ENCODE data around the gene OGDH.

Gene OGDH

GRCh38 chr7:44618045-44618444 lies 11.6 kb downstream of the OGDH start:
- H3K4me3 ChIP-seq (ENCODE audit: low read depth, low read length) = no peak overlapping the region
- TF ChIP-seq CTCF (IDR thresholded peaks at IDR 0.05; ENCODE audit: low read depth, low read length, missing control alignments) = no peak
- DNase-seq (ENCODE audit: low read depth) = no peak

- no peak for DNase-seq (ENCODE audit: low read depth)
- no peak for TF ChIP-seq CTCF (IDR thresholded peaks at IDR 0.05; ENCODE audit: low read depth, low read length, missing control alignments)
- H3K4me3 ChIP-seq (ENCODE audit: low read depth, low read length) = no peak overlapping the region
Measured at GRCh38 chr7:44618753-44619152, 12.3 kb downstream of the OGDH start.

- no peak overlapping the region for H3K4me3 ChIP-seq (ENCODE audit: low read depth, low read length)
- no peak for TF ChIP-seq CTCF (IDR thresholded peaks at IDR 0.05; ENCODE audit: low read depth, low read length, missing control alignments)
- no peak for DNase-seq (ENCODE audit: low read depth)
Measured at GRCh38 chr7:44621034-44621749, 14.8 kb downstream of the OGDH start.

- DNase-seq (ENCODE audit: low read depth) = no peak
- H3K4me3 ChIP-seq (ENCODE audit: low read depth, low read length) = no peak overlapping the region
- no peak for TF ChIP-seq CTCF (IDR thresholded peaks at IDR 0.05; ENCODE audit: low read depth, low read length, missing control alignments)
Measured at GRCh38 chr7:44621750-44622103, 15.3 kb downstream of the OGDH start.

- DNase-seq (ENCODE audit: low read depth) = no peak
- no peak for TF ChIP-seq CTCF (IDR thresholded peaks at IDR 0.05; ENCODE audit: low read depth, low read length, missing control alignments)
- H3K4me3 ChIP-seq (ENCODE audit: low read depth, low read length) = peak overlapping the region; percentile 30
Measured at GRCh38 chr7:44622342-44623151, 16.1 kb downstream of the OGDH start.

GRCh38 chr7:44624318-44624717 lies 17.9 kb downstream of the OGDH start:
- TF ChIP-seq CTCF (IDR thresholded peaks at IDR 0.05; ENCODE audit: low read depth, low read length, missing control alignments) = no peak
- no peak for DNase-seq (ENCODE audit: low read depth)
- H3K4me3 ChIP-seq (ENCODE audit: low read depth, low read length) = no peak overlapping the region
